ENCODE results near the gene EVX1. TPM values are rescaled to one million over a fixed set of nuclear protein-coding genes. Genes with fewer than 3 reads are reported as not detected.

Gene EVX1
- total RNA-seq, 1 experiment from 2014 or later = not detected

GRCh38 chr7:27277628-27278027, 35.0 kb downstream of the EVX1 start:
- Histone ChIP-seq H2BK120ac (ENCODE audit: low read depth, low read length, poor library complexity, severe bottlenecking) (no peak overlapping the region), H3K27ac (ENCODE audit: insufficient read length, low read depth, low read length) (no peak overlapping the region), H2BK12ac (ENCODE audit: insufficient read length, low read depth, low read length) (no peak overlapping the region), H3K4ac (ENCODE audit: low read depth, low read length) (no peak overlapping the region), H4K5ac (ENCODE audit: insufficient read length, low read depth, low read length) (no peak overlapping the region), H3K9me3 (ENCODE audit: control insufficient read depth, low read depth, low read length) (no peaks in the 10 kb centered on the region), H3K23ac (ENCODE audit: insufficient read length, low read depth, low read length) (no peak overlapping the region), H2BK5ac (ENCODE audit: insufficient read length, low read length) (no peak overlapping the region), H2AK5ac (ENCODE audit: insufficient read length, low read length) (no peak overlapping the region), H3K56ac (ENCODE audit: insufficient read length, low read depth, low read length) (no peak overlapping the region), H3K79me1 (ENCODE audit: insufficient read depth, low read depth, low read length, poor library complexity, severe bottlenecking) (no peaks in the 10 kb centered on the region), H2AFZ (ENCODE audit: low read length) (no peak overlapping the region), H3K79me2 (ENCODE audit: insufficient read depth, low read length) (no peaks in the 10 kb centered on the region), H3K18ac (ENCODE audit: insufficient read length, low read depth, low read length) (no peak overlapping the region), H3T11ph (ENCODE audit: low read length) (no peak overlapping the region), H3K14ac (ENCODE audit: insufficient read depth, low read length) (no peak overlapping the region), H3K27me3 (ENCODE audit: insufficient read depth, low read length) (no peaks in the 10 kb centered on the region), H4K91ac (ENCODE audit: insufficient read length, low read depth, low read length) (no peak overlapping the region), H3K9ac (ENCODE audit: extremely low read depth, insufficient read length, low read length) (no peak overlapping the region), H2BK20ac (ENCODE audit: low read depth, low read length, poor library complexity, severe bottlenecking) (no peak overlapping the region), H2BK15ac (ENCODE audit: low read depth, low read length) (no peak overlapping the region), H3K4me2 (ENCODE audit: insufficient read depth, insufficient read length, low read length) (no peak overlapping the region), H3K23me2 (ENCODE audit: insufficient read length, low read depth, low read length, poor library complexity, severe bottlenecking) (no peaks in the 10 kb centered on the region), H4K8ac (replicated peaks; ENCODE audit: insufficient read length, low read depth, low read length) (no peak overlapping the region), H3K4me1 (ENCODE audit: insufficient read depth, low read length) (no peaks in the 10 kb centered on the region), H4K20me1 (ENCODE audit: control insufficient read depth, insufficient read depth, insufficient read length) (no peaks in the 10 kb centered on the region)
- WGBS (ENCODE audit: extremely low coverage, insufficient read length, low lambda C conversion rate) = no CpG with 5 or more reads among the region's 2 CpGs
- H3K27ac Mint-ChIP-seq = no peak overlapping the region
- H3K4me1 Mint-ChIP-seq = peaks cover 3 to 4% of the 10 kb centered on the region in 2 experiments; a peak in 2 of 4 replicates
- no peak overlapping the region for H3K4me3 Mint-ChIP-seq
- no peak for TF ChIP-seq CTCF (conservative IDR thresholded peaks at IDR 0.05)
- DNase-seq = no peak
- H3K36me3 Mint-ChIP-seq (ENCODE audit: insufficient read depth in 1 of 3, low read depth in 3 of 3) = no peaks in the 10 kb centered on the region
- peaks cover 5 to 7% of the 10 kb centered on the region in 2 experiments; a peak in 3 of 5 replicates for H3K9me3 Mint-ChIP-seq
- peaks cover 5% of the 10 kb centered on the region for H3K27me3 Mint-ChIP-seq (ENCODE audit: low read depth)
